SK-N-SH (cell line): Measurements from ENCODE around the gene SERPINC1. TPM values are rescaled to one million over a fixed set of nuclear protein-coding genes. Genes with fewer than 3 reads are reported as not detected.

ENCODE experiments used
- CTCF ChIA-PET: fragments of 300-600, 350-600 bp; formaldehyde crosslinking; extraction: SDS; loops from one replicate; lab custom pipeline; 2021; lab: Yijun Ruan, JAX
- POLR2A ChIA-PET: fragments of 350-600 bp; sonication (Branson Sonifier 250); formaldehyde crosslinking; extraction: SDS; loops from one replicate; lab custom pipeline; 2020; ENCODE audit warnings: antibody characterized with exemption, inconsistent platforms; lab: Yijun Ruan, JAX
- DNase-seq: peaks from one replicate; pipeline ENCODE4 v3.0.0; 2012
- H2AFZ ChIP-seq: fragments of 200-600 bp; sonication (generic); 2 replicates; pipeline ENCODE4 v1.8.1; 2016; ENCODE audit warnings: antibody characterized with exemption, mild to moderate bottlenecking, low read depth
- H3F3A ChIP-seq: fragments of 200-600 bp; sonication (generic); replicated peaks from 2 replicates; pipeline ENCODE3; 2016; ENCODE audit warnings: antibody characterized with exemption, mild to moderate bottlenecking; ENCODE audit not compliant: insufficient read depth
- H3K27ac ChIP-seq, 2 experiments: fragments of 200-500 bp in 1 of 2; fragments of 200-600 bp in 1 of 2; sonication (Bioruptor generic) in 1 of 2; sonication (generic), shearing (Covaris generic) in 1 of 2; 2 replicates each; pipeline versions ENCODE4 v1.5.1 to v1.6.1; 2014 to 2016; ENCODE audit warnings: low read depth in 2 of 2, inconsistent platforms in 1 of 2, low read length in 1 of 2, mild to moderate bottlenecking in 1 of 2, mixed read lengths in 1 of 2
- H3K27me3 ChIP-seq: fragments of 200-600 bp; sonication (generic), shearing (Covaris generic); 2 replicates; pipeline ENCODE4 v1.6.1; 2016; ENCODE audit warnings: mixed run types; ENCODE audit not compliant: insufficient read depth
- H3K36me3 ChIP-seq, 2 experiments: fragments of 200-500 bp in 1 of 2; fragments of 200-600 bp in 1 of 2; sonication (Bioruptor generic) in 1 of 2; sonication (generic) in 1 of 2; replicated peaks in 1 of 2; 2 replicates each; pipeline versions ENCODE3 to v1.5.1; 2014 to 2016; ENCODE audit warnings: low read length in 1 of 2, mild to moderate bottlenecking in 1 of 2; ENCODE audit not compliant: insufficient read depth in 2 of 2, control insufficient read depth in 1 of 2
- H3K4me1 ChIP-seq, 2 experiments: fragments of 200-500 bp in 1 of 2; fragments of 200-600 bp in 1 of 2; sonication (Bioruptor generic) in 1 of 2; sonication (generic), shearing (Covaris generic) in 1 of 2; 2 replicates each; pipeline versions ENCODE4 v1.5.1 to v1.6.1; 2014 to 2016; ENCODE audit warnings: low read depth in 1 of 2, low read length in 1 of 2, mixed run types in 1 of 2; ENCODE audit not compliant: insufficient read depth in 2 of 2, control insufficient read depth in 1 of 2
- H3K4me2 ChIP-seq: fragments of 200-600 bp; sonication (generic), shearing (Covaris generic); 2 replicates; pipeline ENCODE4 v1.6.1; 2017; ENCODE audit warnings: mixed run types
- H3K4me3 ChIP-seq, 2 experiments: fragments of 200-500 bp in 1 of 2; fragments of 200-600 bp in 1 of 2; sonication (Bioruptor generic) in 1 of 2; sonication (generic), shearing (Covaris generic) in 1 of 2; 2 replicates each; pipeline versions ENCODE4 v1.5.1 to v1.8.1; 2014 to 2016; ENCODE audit warnings: low read depth in 2 of 2, inconsistent platforms in 1 of 2, low read length in 1 of 2, mild to moderate bottlenecking in 1 of 2, mixed read lengths in 1 of 2, moderate library complexity in 1 of 2
- H3K79me2 ChIP-seq: fragments of 200-600 bp; sonication (generic); 2 replicates; pipeline ENCODE4 v1.8.1; 2017; ENCODE audit warnings: mild to moderate bottlenecking; ENCODE audit not compliant: insufficient read depth
- H3K9ac ChIP-seq: fragments of 200-600 bp; sonication (generic); 2 replicates; pipeline ENCODE4 v1.6.1; 2017; ENCODE audit warnings: mixed run types
- H3K9me2 ChIP-seq: fragments of 200-600 bp; sonication (generic); 2 replicates; pipeline ENCODE4 v1.6.1; 2017; ENCODE audit warnings: mixed run types
- H3K9me3 ChIP-seq: fragments of 200-600 bp; sonication (generic); 2 replicates; pipeline ENCODE4 v1.6.1; 2017; ENCODE audit warnings: mixed run types, mild to moderate bottlenecking, moderate library complexity
- H4K20me1 ChIP-seq: fragments of 200-600 bp; sonication (generic); 2 replicates; pipeline ENCODE4 v1.6.1; 2017; ENCODE audit warnings: mild to moderate bottlenecking, mixed run types; ENCODE audit not compliant: insufficient read depth
- CHD2 ChIP-seq: fragments of 150-350 bp; IDR thresholded peaks from 2 replicates; pipeline ENCODE4 v1.6.1; 2018; ENCODE audit warnings: low read length; ENCODE audit not compliant: partially characterized antibody
- CTCF ChIP-seq: fragments of 200-600 bp; sonication (generic); IDR thresholded peaks from 2 replicates; pipeline ENCODE4 v1.6.1; 2017; ENCODE audit warnings: antibody characterized with exemption, mild to moderate bottlenecking, moderate library complexity
- ELF1 ChIP-seq: IDR thresholded peaks from 2 replicates; pipeline ENCODE4 v1.4.0; 2012
- EZH2phosphoT487 ChIP-seq: fragments of 200-600 bp; sonication (generic); IDR thresholded peaks from 2 replicates; pipeline ENCODE4 v1.6.1; 2017; ENCODE audit warnings: low read depth, mixed run types, mild to moderate bottlenecking, antibody characterized with exemption, moderate library complexity, borderline replicate concordance
- FOSL2 ChIP-seq: IDR thresholded peaks from 2 replicates; pipeline ENCODE4 v1.4.0; 2012; ENCODE audit warnings: low read depth, mild to moderate bottlenecking, moderate library complexity, borderline replicate concordance
- FOXJ3 ChIP-seq: sonication (generic); formaldehyde crosslinking; IDR thresholded peaks from 2 replicates; pipeline ENCODE4 v1.5.1; 2020; ENCODE audit warnings: mild to moderate bottlenecking, missing genetic modification reagents
- FOXM1 ChIP-seq: IDR thresholded peaks from 2 replicates; pipeline ENCODE4 v1.4.0; 2012; ENCODE audit warnings: low read depth, mild to moderate bottlenecking
- MAX ChIP-seq: IDR thresholded peaks from 2 replicates; pipeline ENCODE4 v1.4.0; 2012; ENCODE audit warnings: low read depth
- MXI1 ChIP-seq: IDR thresholded peaks from 2 replicates; pipeline ENCODE4 v1.6.1; 2012; ENCODE audit warnings: mild to moderate bottlenecking, low read depth, low read length, improper control_type of control experiment
- NFIC ChIP-seq: IDR thresholded peaks from 2 replicates; pipeline ENCODE4 v1.4.0; 2012; ENCODE audit warnings: borderline replicate concordance
- NRF1 ChIP-seq: IDR thresholded peaks from 2 replicates; pipeline ENCODE4 v1.6.1; 2012; ENCODE audit warnings: low read depth, mild to moderate bottlenecking, low read length
- PBX3 ChIP-seq: IDR thresholded peaks from 2 replicates; pipeline ENCODE4; 2012
- POLR2AphosphoS5 ChIP-seq: IDR thresholded peaks from 2 replicates; pipeline ENCODE4 v1.6.1; 2012; ENCODE audit warnings: low read depth, low read length
- RXRA ChIP-seq: IDR thresholded peaks from 2 replicates; pipeline ENCODE4 v1.4.0; 2012; ENCODE audit warnings: low read depth, mild to moderate bottlenecking, borderline replicate concordance
- SIN3A ChIP-seq: IDR thresholded peaks from 2 replicates; pipeline ENCODE4 v1.6.1; 2012; ENCODE audit warnings: low read depth, mild to moderate bottlenecking, low read length, moderate library complexity, borderline replicate concordance
- TAF1 ChIP-seq: IDR thresholded peaks from 2 replicates; pipeline ENCODE4 v1.6.1; 2012; ENCODE audit warnings: low read depth, mild to moderate bottlenecking, low read length, moderate library complexity, borderline replicate concordance
- TCF12 ChIP-seq: IDR thresholded peaks from 2 replicates; pipeline ENCODE4 v1.4.0; 2012
- USF1 ChIP-seq: IDR thresholded peaks from 2 replicates; pipeline ENCODE4 v1.4.0; 2012; ENCODE audit warnings: low read depth, borderline replicate concordance
- WGBS: methylation state at CpG from one replicate; pipeline ENCODE4 v1.1.6; 2017; ENCODE audit warnings: low lambda C conversion rate; 5-methylcytosine and 5-hydroxymethylcytosine counted together
- polyA plus RNA-seq, 3 experiments: library from polyadenylated mRNA; depleted of rRNA; stranded (reverse); fragments of >200 nt; gene quantifications; 2 replicates each; pipeline ENCODE4 v1.2.3, GENCODE V29; 2012

The SERPINC1 gene
- polyA plus RNA-seq, 1 of the 3 experiments (the other 2 are of a cell fraction), result 0.08 TPM

- WGBS, result 94% methylated on average over 2 of the region's 2 CpGs
- POLR2A ChIA-PET, result no interaction called here
- no peak for DNase-seq
- Histone ChIP-seq H2AFZ (no peak overlapping the region), H3K9me2 (no peaks in the 10 kb centered on the region), H3F3A (no peaks in the 10 kb centered on the region), H3K9me3 (no peaks in the 10 kb centered on the region), H3K9ac (no peak overlapping the region), H3K36me3 (peaks cover 0 to 5% of the 10 kb centered on the region in 2 experiments), H3K27ac (no peak overlapping the region), H3K27me3 (no peaks in the 10 kb centered on the region)
- no peak for TF ChIP-seq CHD2
- no peak for TF ChIP-seq EZH2phosphoT487
- TF ChIP-seq FOXM1, result no peak
- no peak for TF ChIP-seq FOSL2
- TF ChIP-seq USF1, result no peak
- no peak for TF ChIP-seq CTCF
- TF ChIP-seq POLR2AphosphoS5, result no peak
- TF ChIP-seq MAX, result no peak
- TF ChIP-seq MXI1, result no peak
- TF ChIP-seq TAF1, result no peak
- TF ChIP-seq SIN3A, result no peak
- TF ChIP-seq RXRA, result no peak
- no peak for TF ChIP-seq PBX3
- TF ChIP-seq NFIC, result no peak
- TF ChIP-seq NRF1, result no peak
- TF ChIP-seq ELF1, result no peak
- TF ChIP-seq TCF12, result no peak
- no peak for TF ChIP-seq FOXJ3 (CRISPR knock-in tag)
- TF ChIP-seq, all 33 proteins: peak for 0
- Histone ChIP-seq H3K4me3 (no peak overlapping the region), H4K20me1 (no peaks in the 10 kb centered on the region), H3K79me2 (no peaks in the 10 kb centered on the region), H3K4me2 (no peak overlapping the region), H3K4me1 (no peaks in the 10 kb centered on the region; a peak in 1 of 4 replicates)
- CTCF ChIA-PET, result no interaction called here
Observed at GRCh38 chr1:173900427-173900826, 16.7 kb downstream of the SERPINC1 start.
